ENCODE measurements around the gene FIBCD1.

The FIBCD1 gene

DNA sequence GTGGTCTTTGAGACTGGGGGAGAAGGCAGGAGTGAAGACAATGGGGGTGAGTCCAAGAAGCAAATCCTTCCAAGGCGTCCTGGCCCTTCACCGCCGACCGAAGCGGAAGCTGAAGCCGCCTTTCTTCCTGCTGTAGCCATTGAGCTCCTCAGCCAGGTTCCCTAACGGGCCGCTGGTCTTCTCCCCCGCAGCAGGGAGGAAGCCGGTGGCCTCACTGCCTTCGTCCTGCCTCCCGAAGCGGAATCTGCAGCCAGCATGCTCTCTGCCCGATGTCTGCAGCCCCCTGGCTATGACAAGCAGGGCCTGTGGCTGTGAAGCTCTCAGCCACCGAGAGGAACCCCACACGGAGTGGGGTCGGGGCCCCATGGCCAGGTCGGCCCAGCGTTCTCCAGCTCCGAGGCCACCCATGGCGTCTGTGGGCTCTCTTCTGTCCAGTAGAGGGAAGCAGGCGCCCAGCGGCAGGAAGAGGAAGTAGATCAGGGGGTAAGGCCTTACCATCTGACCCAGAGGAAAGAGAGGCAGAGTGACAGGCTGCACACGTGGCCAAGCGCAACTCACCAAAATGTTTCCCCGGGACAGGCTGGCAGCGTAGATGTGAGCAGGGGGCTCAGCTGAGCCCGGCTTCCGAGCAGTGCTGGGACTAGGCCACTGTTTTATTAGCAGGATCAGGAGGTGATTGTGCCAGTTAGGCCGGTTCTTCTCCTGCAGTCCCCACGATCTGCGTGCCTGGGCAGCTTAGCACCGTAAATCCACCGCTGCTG, 45.5 kb downstream of the FIBCD1 start:
- no peak for DNase-seq

DNA sequence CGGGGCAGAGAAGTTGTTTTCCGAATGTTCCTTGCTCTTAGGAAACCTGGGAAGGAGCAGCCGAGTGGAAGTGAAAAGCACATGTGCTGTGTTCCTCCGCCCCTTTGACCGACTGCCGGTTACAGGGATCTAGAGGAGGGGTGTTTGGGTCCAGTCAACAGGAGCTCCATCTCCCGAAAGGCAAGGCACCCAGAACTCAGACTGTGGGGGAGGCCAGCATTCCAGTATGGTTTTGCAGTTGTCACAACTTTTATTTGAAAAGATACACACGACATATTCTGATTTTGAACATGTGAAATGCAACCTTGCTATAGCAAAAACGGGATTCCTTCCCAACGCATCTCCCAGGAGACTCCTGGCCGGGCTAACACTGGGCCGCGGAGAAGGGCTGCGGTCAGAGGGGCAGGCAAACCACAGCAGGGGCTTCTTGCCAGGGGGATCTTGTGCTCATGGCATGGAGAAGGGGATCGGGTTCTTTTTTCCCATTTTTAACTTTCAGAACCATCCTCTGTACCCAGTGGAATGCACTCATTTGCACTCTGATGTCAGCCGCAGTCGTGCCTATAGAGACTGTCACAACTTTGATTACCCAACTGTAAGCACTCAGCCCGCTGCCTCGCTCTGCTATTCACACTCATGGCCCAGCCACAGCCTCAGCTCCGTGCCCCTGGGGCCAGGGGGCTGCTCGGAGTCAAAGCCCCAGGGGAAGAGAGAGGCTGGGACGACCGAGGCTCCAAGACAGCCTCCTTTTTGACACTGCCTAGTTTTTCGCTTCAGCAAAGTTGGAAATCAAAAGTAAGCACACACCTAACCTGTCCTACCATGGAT, 46.4 kb downstream of the FIBCD1 start:
- no peak for DNase-seq

DNA sequence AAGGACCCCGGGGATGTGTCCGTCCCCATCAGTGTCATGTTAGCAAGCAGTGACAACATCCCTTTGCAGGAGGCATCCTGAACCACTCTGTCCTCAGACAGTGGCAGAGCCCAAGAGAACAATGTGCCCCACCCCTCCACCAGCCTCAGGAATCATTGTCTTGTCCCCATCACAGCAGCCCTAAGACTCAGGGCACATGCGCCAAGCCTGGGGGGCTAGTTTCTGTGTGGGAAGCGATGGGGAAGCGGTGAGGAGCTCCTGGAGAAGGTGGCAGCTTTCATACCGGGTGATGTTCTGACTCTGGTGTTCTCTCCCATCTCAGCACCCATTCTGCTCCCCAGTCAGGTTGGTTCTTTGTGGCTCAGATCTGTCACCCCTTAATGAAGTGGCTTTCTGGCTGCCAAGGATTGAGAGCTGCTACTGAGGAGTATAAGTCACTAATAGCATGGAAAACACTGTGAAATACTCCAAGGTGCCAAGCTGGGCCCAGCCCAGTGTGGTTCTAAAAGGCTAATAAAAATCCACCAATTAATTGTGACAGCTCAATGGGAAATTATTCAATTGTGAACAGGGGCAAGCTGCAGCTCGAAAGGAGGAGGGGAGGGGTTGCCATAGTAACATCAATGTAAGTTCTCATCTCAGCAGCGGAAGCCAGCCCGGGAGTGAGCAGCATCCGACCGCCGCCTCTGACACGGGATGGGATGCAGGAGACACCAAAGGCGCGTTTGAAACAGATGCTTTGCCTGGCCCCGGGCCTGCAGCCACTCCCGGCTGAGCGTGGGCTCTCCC, 47.2 kb downstream of the FIBCD1 start:
- DNase-seq: no peak

DNA sequence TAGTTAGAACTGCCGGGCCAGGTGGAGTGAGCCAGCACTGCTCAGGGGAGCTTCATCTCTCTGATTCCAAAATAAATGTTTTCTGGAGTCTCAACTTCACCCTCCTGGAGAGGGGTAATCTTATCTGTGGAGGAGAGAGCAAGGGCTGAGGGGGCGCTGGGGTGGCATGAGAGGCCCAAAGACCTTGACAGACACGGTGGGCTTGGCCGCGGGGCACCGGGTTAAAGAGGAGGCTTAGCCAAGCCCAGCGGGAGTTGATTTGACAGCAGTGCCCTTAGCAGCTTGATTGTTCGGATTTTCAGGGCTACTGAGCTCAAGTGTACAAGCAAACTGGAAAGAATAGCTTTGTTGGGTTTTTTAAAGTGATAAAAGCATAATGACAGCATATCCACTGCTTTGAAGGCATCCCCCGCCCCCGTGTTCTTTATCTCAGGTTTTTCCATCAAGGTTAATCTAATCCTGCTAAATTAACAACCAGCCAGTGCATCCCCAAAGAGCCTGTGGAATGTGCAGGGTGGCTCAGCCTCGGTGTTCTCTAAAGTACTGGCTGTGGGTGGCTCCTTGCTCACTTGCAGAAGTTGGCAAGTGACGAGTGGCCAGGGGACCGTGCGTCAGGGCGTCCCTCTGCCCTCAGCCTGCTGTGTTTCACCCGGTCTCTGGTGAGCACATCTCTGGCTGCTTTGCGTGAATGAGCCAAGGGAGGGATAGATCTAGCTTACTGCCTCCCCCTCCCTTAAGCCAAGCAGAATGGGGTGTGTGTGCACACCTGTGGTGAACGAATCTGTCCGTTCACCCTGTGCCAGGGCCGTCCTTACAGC, 48.0 kb downstream of the FIBCD1 start:
- DNase-seq: no peak

DNA sequence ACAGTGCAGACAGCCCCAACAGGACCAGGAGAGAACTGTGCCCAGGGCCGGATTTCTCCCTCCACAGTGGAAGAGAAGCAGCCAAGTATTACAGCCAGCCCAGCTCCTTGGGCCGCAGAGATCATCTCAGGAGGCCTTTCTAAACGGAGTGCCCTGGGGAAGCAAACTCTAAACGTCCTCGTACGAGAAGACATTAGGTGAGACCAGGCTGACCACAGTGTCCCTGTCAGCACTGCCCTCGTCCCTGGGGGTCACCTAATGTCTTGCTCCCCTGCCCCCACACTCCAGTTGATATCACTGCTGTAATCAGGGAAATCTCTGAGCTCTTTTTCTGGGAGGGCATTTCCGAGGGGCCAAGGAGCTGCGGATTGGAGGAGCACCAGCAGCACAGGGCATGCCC, 48.9 kb downstream of the FIBCD1 start:
- DNase-seq: no peak

DNA sequence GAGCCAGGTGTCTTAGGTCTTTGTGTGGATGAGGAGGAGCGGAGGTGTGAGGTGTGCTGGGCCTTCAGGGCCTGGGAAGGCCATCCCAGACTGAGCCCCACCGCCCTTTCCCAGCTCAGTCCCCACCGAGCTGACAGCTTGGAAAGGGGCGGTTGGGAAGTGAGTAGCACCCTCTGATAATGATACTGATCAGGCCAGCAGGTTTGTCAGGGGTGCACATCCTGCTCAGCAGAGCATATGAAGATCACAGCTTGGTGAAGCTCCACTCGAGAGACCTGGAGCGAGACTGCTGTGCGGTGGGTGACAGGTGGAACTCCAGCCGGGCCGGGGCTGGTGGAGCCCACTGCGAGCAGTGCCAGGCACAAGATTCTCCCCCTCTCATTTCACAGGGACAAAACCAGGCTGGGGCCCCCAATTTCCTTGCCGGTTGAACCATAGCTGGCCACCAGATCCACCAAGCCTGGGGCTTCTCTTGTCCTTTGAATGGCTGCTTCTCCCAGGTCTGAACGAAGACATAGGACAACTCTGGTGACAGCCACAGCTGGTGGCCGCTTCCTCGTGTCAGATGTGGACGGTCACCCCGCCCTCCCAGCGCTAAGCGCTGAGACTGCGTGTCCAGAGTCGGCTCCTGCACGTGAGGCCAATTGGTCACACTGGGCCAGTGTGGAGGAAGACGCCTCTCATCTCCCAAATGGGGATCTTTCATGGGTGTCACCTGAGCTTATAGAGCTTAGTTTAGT, 50.7 kb downstream of the FIBCD1 start:
- DNase-seq: no peak

DNA sequence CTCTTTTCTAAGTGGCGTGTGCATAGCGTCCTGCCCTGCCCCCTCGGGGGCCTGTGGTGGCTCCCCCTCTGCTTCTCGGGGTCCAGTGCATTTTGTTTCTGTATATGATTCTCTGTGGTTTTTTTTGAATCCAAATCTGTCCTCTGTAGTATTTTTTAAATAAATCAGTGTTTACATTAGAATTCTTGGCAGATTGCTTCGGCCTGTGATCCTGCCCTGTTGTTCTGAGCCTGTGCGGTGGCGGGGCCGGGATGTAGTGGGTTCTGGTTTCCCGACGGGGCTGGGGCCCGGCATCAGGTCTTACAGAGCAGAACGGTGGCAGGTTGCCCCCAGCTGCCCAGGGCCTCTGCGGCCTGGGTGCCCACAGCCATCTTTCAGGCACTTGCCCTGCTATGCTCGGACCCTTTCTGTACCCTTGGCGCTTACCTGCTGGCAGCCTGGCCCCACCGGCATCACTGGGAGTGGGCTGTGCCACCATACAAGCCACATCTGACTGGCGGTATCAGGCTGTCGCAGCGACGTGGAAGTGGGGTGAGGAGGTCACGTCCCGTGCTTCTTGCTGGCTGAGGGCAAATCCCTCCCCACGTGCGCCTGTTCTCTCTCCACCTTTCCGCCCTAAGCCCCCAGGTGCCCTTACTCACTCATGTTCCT, 51.4 kb downstream of the FIBCD1 start:
- DNase-seq: no peak

DNA sequence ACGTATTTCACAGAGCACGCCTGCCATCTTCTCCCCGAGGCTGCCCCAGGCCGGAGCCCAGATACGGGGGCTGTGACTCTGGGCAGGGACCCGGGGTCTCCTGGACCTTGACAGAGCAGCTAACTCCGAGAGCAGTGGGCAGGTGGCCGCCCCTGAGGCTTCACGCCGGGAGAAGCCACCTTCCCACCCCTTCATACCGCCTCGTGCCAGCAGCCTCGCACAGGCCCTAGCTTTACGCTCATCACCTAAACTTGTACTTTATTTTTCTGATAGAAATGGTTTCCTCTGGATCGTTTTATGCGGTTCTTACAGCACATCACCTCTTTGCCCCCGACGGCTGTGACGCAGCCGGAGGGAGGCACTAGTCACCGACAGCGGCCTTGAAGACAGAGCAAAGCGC, 52.1 kb downstream of the FIBCD1 start:
- DNase-seq: no peak

DNA sequence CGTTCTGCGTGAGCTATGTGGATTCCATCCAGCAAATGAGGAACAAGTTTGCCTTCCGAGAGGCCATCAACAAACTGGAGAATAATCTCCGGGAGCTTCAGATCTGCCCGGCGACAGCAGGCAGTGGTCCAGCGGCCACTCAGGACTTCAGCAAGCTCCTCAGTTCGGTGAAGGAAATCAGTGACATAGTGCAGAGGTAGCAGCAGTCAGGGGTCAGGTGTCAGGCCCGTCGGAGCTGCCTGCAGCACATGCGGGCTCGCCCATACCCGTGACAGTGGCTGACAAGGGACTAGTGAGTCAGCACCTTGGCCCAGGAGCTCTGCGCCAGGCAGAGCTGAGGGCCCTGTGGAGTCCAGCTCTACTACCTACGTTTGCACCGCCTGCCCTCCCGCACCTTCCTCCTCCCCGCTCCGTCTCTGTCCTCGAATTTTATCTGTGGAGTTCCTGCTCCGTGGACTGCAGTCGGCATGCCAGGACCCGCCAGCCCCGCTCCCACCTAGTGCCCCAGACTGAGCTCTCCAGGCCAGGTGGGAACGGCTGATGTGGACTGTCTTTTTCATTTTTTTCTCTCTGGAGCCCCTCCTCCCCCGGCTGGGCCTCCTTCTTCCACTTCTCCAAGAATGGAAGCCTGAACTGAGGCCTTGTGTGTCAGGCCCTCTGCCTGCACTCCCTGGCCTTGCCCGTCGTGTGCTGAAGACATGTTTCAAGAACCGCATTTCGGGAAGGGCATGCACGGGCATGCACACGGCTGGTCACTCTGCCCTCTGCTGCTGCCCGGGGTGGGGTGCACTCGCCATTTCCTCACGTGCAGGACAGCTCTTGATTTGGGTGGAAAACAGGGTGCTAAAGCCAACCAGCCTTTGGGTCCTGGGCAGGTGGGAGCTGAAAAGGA, 53.3 kb downstream of the FIBCD1 start:
- no peak for DNase-seq

DNA sequence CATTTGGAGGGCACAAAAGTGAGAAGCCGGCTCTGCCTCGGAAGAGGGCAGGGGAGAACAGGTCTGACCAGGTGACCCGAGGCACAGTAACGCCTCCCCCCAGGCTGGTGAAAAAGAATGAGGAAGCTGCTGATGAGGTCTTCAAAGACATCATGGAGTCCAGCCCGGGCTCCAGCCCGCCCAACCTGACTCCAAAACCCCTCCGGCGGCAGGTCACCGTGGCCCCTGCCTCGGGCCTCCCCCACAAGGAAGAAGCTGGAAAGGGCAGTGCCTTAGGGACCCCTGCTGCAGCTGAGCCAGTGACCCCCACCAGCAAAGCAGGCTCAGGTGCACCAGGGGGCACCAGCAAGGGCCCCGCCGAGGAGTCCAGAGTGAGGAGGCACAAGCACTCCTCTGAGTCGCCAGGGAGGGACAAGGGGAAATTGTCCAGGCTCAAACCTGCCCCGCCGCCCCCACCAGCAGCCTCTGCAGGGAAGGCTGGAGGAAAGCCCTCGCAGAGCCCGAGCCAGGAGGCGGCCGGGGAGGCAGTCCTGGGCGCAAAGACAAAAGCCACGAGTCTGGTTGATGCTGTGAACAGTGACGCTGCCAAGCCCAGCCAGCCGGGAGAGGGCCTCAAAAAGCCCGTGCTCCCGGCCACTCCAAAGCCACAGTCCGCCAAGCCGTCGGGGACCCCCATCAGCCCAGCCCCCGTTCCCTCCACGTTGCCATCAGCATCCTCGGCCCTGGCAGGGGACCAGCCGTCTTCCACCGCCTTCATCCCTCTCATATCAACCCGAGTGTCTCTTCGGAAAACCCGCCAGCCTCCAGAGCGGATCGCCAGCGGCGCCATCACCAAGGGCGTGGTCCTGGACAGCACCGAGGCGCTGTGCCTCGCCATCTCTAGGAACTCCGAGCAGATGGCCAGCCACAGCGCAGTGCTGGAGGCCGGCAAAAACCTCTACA, 54.2 kb downstream of the FIBCD1 start:
- no peak for DNase-seq

DNA sequence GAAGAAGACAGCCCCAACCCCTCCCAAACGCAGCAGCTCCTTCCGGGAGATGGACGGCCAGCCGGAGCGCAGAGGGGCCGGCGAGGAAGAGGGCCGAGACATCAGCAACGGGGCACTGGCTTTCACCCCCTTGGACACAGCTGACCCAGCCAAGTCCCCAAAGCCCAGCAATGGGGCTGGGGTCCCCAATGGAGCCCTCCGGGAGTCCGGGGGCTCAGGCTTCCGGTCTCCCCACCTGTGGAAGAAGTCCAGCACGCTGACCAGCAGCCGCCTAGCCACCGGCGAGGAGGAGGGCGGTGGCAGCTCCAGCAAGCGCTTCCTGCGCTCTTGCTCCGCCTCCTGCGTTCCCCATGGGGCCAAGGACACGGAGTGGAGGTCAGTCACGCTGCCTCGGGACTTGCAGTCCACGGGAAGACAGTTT, 54.9 kb downstream of the FIBCD1 start:
- DNase-seq: no peak

DNA sequence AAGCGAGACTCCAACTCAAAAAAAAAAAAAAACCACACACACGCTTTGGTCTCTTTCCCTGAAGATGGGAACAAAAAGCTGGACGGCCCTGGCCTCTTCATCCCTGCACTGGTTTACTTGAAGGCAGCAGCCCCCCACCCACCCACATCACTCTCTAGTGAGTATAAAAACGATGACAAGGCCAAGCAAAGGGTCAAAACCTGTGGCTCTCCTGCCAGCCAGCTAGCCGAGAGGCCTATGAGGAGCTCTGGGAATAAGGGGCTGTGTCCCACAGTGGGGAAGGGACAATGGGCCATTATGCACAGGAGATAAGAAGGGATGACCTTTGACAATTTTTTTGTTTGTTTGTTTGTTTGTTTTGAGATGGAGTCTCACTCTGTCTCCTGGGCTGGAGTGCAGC, 55.6 kb downstream of the FIBCD1 start:
- DNase-seq: no peak

DNA sequence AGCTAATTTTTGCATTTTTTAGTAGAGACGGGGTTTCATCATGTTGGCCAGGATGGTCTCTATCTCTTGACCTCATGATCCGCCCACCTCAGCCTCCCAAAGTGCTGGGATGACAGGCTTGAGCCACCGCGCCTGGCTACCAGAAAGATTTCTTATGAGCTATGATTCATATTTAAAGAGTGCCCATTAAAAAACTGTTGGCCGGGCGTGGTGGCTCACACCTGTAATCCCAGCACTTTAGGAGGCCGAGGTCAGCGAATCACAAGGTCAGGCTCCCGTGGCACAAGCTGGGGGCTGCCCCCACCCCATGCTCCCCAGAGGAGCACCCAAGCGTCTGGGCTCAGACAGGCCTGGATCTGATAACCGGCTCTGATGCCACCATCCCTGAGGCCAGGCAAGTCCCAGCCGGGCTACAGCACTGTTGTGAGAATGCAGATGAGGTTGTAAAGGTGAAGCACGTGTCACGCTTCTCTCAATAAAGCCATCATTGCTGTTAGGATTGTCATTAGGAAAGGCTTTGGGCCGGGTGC, 56.3 kb downstream of the FIBCD1 start:
- no peak for DNase-seq

DNA sequence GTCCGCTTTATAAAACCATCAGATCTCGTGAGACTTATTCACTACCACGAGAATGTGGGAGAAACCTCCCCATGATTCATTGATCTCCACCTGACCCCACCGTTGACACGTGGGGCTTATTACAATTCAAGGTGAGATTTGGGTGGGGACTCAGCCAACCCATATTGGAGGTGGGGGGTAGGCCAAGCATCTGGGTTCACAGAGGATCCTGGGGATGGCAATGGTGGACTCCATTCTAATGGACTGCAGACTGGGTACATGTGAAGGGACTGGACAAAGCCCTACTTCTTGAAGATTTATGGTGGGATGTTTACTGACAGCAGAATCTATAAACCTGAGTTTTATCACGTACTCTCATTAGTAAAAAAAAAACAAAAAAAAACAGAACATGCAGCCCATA, 57.5 kb downstream of the FIBCD1 start:
- no peak for DNase-seq

DNA sequence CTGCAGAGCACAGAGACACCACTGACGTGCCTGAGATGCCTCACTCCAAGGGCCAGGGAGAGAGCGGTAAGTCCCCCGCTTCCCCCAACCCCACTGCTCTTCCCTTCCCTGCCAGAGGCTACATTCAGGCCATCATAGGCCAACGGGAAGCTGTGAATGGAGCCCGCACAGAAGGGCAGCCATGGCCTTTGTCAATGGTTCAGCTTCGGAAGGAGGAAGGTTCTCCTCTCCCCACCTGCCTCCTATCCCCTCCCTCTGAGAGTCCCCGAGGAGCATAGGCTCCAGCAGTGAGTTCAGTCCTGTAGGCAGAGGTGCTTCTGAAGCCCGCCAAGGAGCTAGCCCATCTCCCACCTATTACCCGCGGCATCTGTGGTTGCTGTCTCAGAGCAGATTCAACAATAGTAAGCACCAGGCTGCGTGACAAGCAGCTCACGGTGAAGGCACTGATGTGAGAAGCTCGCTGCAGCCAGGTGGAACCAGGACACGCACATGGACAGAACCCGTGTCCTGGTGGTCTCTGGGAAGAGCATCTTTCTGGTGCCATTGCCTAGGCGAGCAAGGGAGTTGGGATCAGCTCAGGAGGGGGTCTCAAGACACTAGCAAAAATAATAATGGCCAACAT, 58.3 kb downstream of the FIBCD1 start:
- DNase-seq: no peak

DNA sequence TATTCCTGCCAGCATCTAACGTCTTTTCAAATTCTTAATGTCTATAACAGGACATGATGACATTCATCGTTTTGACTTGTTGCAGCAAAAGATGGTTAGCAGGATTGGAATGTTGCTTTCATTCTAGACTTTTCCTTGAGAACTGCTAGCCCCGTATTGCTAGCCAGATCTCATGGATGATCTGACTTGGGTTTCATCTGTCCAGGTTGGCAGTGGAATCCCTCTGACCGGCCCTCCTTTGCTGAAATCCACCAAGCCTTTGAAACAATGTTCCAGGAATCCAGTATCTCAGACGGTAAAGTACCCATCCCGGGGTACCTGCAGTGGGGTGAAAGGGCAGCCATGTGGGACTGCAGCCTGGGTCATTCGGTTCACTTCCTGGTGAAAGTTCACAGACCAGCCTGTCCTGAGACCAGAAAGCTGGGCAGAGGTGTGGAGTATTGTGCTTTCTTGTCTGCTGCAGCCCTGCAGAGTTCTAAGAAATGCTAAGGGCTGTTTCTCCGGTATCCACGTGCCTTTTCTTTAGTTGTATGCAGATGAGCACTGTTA, 59.1 kb downstream of the FIBCD1 start:
- DNase-seq: no peak

DNA sequence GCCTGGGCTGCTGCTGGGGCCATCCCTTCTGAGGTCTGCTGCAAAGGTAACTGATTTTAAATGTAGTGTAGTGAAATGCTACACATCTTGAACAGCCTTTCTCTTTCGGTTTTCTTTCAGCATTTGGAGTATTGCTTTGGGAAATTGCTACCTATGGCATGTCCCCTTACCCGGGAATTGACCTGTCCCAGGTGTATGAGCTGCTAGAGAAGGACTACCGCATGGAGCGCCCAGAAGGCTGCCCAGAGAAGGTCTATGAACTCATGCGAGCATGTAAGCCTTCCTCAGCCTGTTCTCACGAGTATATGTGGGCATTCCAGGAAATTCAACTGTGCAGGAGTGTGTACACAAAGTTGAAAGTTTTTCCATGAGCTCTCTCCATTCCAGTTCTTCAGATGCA, 60.8 kb downstream of the FIBCD1 start:
- DNase-seq: no peak

DNA sequence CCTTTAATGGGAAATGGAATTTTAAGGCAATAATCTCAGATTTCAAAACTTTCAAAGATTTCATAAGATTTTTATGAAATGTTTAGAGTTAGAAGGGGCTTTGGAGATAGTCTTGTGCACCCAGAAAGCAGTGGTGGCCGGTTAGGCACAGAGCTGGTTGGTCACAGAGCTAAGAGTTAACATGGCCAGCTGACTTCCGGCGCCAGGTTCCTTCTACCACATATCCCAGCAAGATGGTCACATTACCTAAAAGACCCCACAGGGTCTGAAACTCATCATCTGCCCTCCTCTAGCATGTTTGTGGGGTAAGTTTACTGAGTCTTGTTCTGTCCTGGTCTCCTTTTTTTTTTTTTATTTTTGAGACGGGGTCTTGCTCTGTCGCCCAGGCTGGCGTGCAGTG, 61.7 kb downstream of the FIBCD1 start:
- DNase-seq: no peak
